ENCODE data around the gene CTSH.

The CTSH gene

DNA sequence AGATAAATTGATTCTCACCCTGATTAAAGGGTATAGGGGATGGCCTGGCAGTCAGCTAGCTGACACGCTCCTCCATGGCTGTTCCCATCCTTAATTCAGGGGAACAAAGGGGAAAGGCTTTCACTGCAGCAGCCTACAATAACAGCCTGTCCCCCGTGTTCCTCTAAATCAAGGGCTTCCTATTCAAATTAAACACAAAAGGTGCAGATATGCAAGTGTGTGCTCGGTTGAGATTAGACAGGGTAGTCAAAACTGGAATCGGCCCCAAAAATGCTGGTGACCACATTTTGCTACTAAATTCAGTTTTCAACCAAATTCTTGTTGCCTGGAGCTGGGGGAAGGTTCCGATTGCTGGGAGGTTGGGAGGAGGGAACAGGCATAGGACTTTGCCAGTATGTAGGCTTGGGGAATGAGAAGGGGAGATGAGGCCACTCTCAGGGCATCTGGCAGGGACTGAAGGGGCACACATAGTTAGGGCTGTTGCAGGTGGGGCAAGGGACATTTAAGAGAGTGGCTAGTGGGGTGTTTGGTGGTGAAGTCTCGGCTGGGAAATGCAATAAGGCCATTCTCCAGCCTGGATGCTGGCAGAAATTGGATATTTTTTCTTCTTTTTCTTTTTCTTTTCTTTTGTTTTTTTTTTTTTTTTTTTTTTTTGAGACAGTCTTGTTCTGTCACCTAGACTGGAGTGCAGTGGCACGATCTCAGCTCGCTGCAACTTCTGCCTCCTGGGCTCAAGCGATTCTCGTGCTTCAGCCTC lies 32.9 kb upstream of the CTSH start:
- DNase-seq: no peak

DNA sequence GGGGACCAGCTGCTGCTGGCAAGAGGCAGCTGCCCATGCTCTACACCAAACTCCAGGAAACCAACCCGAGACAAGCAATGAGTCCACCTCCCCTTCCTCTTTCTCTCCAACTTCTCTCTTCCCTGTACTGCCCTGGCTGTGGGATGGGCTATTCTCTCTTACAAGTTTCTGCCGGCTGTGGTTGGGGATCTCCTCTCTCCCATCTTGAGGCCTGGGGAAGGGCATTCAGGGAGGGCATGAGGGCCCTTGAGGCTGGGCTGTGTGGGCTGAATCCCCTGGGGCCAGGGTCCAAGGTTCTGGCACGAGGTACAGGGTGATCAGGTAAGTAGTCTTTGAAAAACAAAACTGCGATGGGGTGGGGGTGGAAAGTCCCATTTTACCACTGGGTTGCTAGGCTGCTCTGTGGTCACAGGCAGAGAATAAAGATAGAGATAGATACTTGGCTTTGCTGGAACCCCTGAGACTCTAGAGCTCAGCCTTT lies 32.3 kb upstream of the CTSH start:
- no peak for DNase-seq

DNA sequence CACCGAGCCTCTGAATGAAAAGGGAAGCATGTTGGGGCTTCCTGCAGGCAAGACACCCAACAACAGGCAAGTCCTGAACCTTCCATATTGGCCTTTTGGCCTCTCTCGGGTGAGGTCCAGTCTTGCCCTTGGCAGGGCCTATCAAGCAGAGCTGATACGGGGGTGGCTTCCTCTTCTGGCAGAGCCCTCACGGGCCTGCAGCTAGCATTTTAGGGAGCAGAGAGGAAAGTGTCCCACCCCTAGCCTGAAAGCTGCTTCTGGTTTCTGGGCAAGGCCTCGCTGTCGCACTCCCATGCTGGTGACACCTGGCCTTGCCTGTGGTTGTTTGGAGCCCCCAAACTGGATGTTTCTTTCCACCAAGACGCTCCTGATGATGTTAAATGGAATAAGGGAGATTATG lies 31.8 kb upstream of the CTSH start:
- no peak for DNase-seq

GRCh38 chr15:78974272-78974918 lies 29.5 kb upstream of the CTSH start:
- DNase-seq: no peak

DNA sequence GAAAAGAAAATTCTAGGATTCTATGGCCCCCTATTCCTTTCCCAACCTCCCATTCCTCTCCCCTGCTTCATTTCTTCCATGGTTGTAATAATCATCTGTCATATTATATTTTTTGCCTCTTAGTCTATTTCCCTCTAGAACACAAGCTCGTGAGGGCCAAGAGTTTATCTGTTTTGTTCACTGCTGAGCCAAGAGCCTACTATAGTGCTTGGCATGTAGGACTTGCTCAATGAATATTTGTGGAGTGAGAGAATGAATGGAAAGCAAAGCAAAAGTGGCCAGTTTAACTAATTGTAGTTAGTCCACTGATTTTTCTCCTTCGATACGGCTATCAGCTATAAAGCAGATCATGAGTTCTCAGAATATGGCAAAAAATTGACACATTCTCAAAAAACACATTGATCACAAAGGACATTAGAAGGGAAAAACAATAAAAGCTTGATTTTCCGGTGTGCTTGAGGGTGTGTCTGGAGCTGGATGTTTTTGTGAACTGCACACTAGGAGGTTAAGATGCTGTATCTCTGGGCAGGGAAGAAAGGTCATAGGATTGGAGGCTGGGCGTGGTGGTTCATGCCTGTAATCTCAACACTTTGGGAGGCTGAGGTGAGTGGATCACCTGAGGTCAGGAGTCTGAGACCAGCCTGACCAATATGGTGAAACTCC lies 25.0 kb upstream of the CTSH start:
- DNase-seq: no peak

- DNase-seq: no peak
Observed at GRCh38 chr15:78968539-78969271, 23.9 kb upstream of the CTSH start.

DNA sequence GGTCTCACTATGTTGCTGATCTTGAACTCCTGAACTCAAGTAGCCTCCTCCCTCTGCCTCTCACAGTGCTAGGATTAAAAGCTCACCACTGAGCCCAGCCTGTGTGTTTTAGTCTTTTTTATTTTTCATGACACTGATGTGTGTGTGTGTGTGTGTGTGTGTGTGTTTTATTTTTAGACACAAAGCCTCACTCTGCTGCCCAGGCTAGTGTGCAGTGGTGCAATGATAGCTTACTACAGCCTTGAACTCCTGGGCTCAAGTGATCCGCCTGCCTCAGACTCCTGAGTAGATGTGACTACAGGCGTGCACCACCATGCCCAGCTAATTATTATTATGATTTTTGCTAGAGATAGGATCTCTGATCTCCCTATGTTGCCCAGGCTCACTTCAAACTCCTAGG lies 23.3 kb upstream of the CTSH start:
- no peak for DNase-seq

GRCh38 chr15:78960308-78960707 lies 15.5 kb upstream of the CTSH start:
- no peak for DNase-seq

GRCh38 chr15:78959360-78959759 lies 14.5 kb upstream of the CTSH start:
- no peak for DNase-seq

GRCh38 chr15:78957416-78958093 lies 12.7 kb upstream of the CTSH start:
- DNase-seq: no peak

GRCh38 chr15:78956937-78957336 lies 12.1 kb upstream of the CTSH start:
- no peak for DNase-seq

- DNase-seq: no peak
Observed at GRCh38 chr15:78955355-78955754, 10.5 kb upstream of the CTSH start.

DNA sequence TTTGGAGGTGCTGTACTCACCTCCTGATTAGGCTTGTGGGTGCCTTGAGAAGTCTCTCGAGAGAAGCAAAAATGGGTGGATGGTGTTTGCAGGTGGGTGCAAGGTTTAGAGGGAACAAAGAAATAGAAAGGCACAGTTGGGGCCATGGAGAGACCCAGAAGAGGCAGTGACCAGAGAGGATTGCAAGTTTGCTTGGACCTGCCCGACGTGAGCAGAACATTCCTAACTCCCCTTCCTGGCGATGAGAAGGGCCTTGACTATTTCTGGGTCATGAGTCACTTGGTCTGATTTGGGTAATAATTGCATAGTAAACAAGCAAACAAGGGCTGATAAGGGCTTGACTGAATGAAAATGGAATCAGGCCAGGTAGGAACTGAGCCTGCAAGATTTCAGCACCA lies 7.0 kb upstream of the CTSH start:
- no peak for DNase-seq

- DNase-seq: no peak
Observed at GRCh38 chr15:78950902-78951840, 6.3 kb upstream of the CTSH start.

GRCh38 chr15:78950343-78950742 lies 5.5 kb upstream of the CTSH start:
- DNase-seq: no peak

DNA sequence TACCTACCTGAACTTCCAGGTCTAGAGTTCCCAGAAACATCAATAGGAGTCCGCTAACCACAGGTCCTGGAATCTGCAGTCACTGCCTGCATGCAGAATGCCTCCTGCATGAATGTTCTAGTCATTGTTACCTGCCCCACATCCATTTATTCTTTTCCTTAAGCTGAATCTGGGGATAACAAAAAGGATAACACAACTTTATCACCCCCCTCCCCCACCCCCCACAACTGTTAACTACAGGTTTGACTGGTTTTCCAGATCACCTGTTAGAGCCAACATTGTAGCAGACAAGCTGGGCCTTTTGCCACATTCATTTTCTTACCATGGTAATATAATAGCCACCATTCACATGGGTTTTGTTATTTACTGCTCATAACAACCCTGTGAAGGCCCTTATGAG lies 4.6 kb upstream of the CTSH start:
- no peak for DNase-seq

- no peak for DNase-seq
Observed at GRCh38 chr15:78947506-78947905, 2.7 kb upstream of the CTSH start.

DNA sequence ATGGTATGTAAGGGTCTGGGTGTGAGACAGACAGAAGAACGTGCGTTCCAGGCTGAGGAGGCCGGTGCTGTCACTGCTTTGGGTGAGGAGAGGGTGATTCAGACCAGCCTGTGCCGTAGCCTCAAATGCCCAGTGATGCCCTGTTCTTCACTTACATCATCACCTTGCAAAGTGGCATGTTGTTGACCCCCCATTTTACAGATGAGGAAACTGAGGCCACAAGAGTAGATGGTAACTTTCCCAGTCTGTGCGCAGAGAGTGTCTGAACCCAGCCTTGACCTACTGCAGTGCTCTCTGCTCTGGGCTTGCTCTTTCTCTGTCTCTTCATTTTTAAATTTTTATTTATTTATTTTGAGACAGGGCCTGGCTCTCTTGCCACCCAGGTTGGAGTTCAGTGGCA lies 1.6 kb upstream of the CTSH start:
- no peak for DNase-seq

- no peak for DNase-seq
Observed at GRCh38 chr15:78944202-78944625, 632 bp downstream of the CTSH start.

DNA sequence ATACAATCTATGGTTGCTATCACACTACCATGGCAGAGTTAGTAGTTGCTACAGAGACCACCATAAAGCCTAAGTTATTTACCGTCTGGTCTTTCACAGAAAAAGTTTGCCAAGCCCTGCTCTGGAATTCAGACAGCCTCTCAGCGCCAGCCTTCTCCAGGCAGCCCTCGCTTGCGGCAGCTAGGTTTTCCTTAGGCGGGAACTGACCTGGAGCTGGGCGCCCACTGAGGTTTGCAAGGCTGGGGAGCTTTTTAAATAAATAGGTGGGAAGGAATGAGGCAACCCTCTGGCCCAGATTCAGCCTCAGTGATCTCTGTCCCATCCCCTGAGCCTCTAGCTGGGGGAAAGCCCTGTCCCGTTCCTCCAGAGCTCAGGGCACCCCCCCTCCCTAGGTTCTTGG lies 1.2 kb downstream of the CTSH start:
- DNase-seq: no peak

DNA sequence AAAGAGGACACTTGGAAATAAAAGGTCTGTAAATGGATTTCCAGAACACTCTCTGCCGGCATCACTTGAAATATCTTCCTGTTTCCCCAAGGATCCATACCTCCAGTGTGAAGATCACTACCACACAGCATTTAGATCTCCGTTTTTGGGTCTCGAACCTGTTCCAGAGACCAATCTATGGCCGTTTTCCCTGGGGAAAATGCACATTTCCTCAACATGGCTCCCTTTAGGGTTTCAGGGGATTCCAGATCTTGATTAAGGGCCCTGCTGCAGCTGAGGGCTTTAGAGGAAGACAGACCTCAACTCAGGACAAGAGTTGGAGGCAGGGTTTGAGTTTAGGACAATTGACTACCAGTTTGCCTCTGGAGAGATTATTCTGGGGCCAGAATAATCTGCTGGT lies 2.1 kb downstream of the CTSH start:
- no peak for DNase-seq
